GM19099 (cell line): ENCODE data around the gene AFF3.

Experiments
- POLR2A ChIP-seq: IDR thresholded peaks from 3 replicates; pipeline ENCODE4 v1.6.1; 2011; ENCODE audit warnings: low read depth; ENCODE audit not compliant: insufficient read length; ENCODE audit errors: extremely low read depth

AFF3 gene

GRCh38 chr2:99880964-99881294, 261.5 kb downstream of the AFF3 start:
- no peak for TF ChIP-seq POLR2A

GRCh38 chr2:99880148-99880963, 262.0 kb downstream of the AFF3 start:
- no peak for TF ChIP-seq POLR2A

- no peak for TF ChIP-seq POLR2A
Observed at GRCh38 chr2:99879481-99879880, 262.9 kb downstream of the AFF3 start.

GRCh38 chr2:99878581-99879350, 263.6 kb downstream of the AFF3 start:
- TF ChIP-seq POLR2A: no peak

GRCh38 chr2:99877963-99878362, 264.4 kb downstream of the AFF3 start:
- no peak for TF ChIP-seq POLR2A

- no peak for TF ChIP-seq POLR2A
Observed at GRCh38 chr2:99876956-99877355, 265.4 kb downstream of the AFF3 start.

- no peak for TF ChIP-seq POLR2A
Observed at GRCh38 chr2:99875627-99876201, 266.7 kb downstream of the AFF3 start.

GRCh38 chr2:99868260-99868659, 274.1 kb downstream of the AFF3 start:
- TF ChIP-seq POLR2A: no peak

GRCh38 chr2:99867770-99868169, 274.6 kb downstream of the AFF3 start:
- no peak for TF ChIP-seq POLR2A

- no peak for TF ChIP-seq POLR2A
Observed at GRCh38 chr2:99865818-99866676, 276.3 kb downstream of the AFF3 start.

- TF ChIP-seq POLR2A: no peak
Observed at GRCh38 chr2:99864561-99865553, 277.5 kb downstream of the AFF3 start.

GRCh38 chr2:99863903-99864270, 278.5 kb downstream of the AFF3 start:
- TF ChIP-seq POLR2A: no peak

GRCh38 chr2:99863236-99863902, 279.0 kb downstream of the AFF3 start:
- no peak for TF ChIP-seq POLR2A

- TF ChIP-seq POLR2A: no peak
Observed at GRCh38 chr2:99862566-99862965, 279.8 kb downstream of the AFF3 start.

GRCh38 chr2:99861376-99861760, 281.0 kb downstream of the AFF3 start:
- no peak for TF ChIP-seq POLR2A
